Erythroblast (primary cell): ENCODE results near the gene APBB2.

Experiments
- GATA1 ChIP-seq: IDR thresholded peaks from 2 replicates; pipeline ENCODE4 v1.6.1; 2011; ENCODE audit warnings: low read depth, mild to moderate bottlenecking, control low read depth, low read length, moderate library complexity
- POLR2A ChIP-seq: IDR thresholded peaks from 2 replicates; pipeline ENCODE4 v1.6.1; 2011; ENCODE audit warnings: mild to moderate bottlenecking, low read length

DNA sequence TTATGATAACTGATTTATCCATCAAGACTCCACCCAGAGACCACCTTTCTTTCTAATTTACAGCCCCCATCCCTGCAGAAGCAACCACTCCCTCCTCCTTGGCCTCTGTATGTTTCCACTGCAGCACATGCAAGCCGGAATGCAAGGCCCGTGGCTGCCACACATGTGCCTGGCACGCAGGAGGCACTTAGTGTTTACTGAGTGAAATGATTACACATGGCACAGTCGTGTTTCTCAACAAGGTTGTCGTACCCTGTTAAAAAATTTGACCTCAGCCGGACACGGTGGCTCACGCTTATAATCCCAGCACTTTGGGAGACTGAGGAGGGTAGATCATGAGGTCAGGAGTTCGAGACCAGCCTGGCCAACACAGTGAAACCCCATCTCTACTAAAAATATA lies 104.3 kb downstream of the APBB2 start:
- TF ChIP-seq POLR2A (no peak), GATA1 (no peak)
